HepG2 (cell line): Measurements from ENCODE around the gene DDX54. TPM values are rescaled to one million over a fixed set of nuclear protein-coding genes. Genes with fewer than 3 reads are reported as not detected.
A peak's percentile ranks its signal among the peaks of the same experiment; 100 is the strongest.

Experiments
- CC2D1A ChIP-seq: sonication (generic); formaldehyde crosslinking; IDR thresholded peaks from 2 replicates; pipeline ENCODE4 v1.8.1; 2023; ENCODE audit warnings: mild to moderate bottlenecking, missing genetic modification reagents
- CREBL2 ChIP-seq: sonication (generic); formaldehyde crosslinking; IDR thresholded peaks from 2 replicates; pipeline ENCODE4 v1.8.1; 2023; ENCODE audit warnings: missing genetic modification reagents, mild to moderate bottlenecking, borderline replicate concordance
- HDAC6 ChIP-seq: fragments of 200-600 bp; sonication (generic); IDR thresholded peaks from 2 replicates; pipeline ENCODE4 v1.7.0; 2017; ENCODE audit warnings: mild to moderate bottlenecking, antibody characterized with exemption, low read length, low read depth
- IKZF5 ChIP-seq: IDR thresholded peaks from 2 replicates; pipeline ENCODE4 v1.6.1; 2018; ENCODE audit warnings: missing genetic modification reagents, mild to moderate bottlenecking, missing compliant biosample characterization
- ISX ChIP-seq: sonication (generic); formaldehyde crosslinking; conservative IDR thresholded peaks from 2 replicates; pipeline ENCODE4 v1.5.0; 2020; ENCODE audit warnings: missing genetic modification reagents
- KAT7 ChIP-seq: IDR thresholded peaks from 2 replicates; pipeline ENCODE4 v1.6.1; 2018; ENCODE audit warnings: borderline replicate concordance, missing compliant biosample characterization
- KMT2A ChIP-seq: sonication (generic); formaldehyde crosslinking; IDR thresholded peaks from 2 replicates; pipeline ENCODE4 v1.4.0; 2020; ENCODE audit warnings: missing genetic modification reagents
- MIER2 ChIP-seq: IDR thresholded peaks from 2 replicates; pipeline ENCODE4 v1.6.1; 2016; ENCODE audit warnings: missing biosample characterization, missing genetic modification reagents
- MIXL1 ChIP-seq: IDR thresholded peaks from 2 replicates; pipeline ENCODE4 v1.6.1; 2016
- NFKB2 ChIP-seq: sonication (generic); formaldehyde crosslinking; IDR thresholded peaks from 2 replicates; pipeline ENCODE4 v1.4.0; 2020; ENCODE audit warnings: missing genetic modification reagents, borderline replicate concordance
- SKIL ChIP-seq: sonication (generic); formaldehyde crosslinking; IDR thresholded peaks from 2 replicates; pipeline ENCODE4 v1.8.0; 2022; ENCODE audit warnings: missing genetic modification reagents, mild to moderate bottlenecking, moderate library complexity, borderline replicate concordance
- TCF7 ChIP-seq: sonication (generic); IDR thresholded peaks from 2 replicates; pipeline ENCODE4 v1.6.1; 2016; ENCODE audit warnings: antibody characterized with exemption, low read depth
- THAP7 ChIP-seq: sonication (generic); formaldehyde crosslinking; IDR thresholded peaks from 2 replicates; pipeline ENCODE4 v1.8.1; 2023; ENCODE audit warnings: mild to moderate bottlenecking, missing genetic modification reagents
- XBP1 ChIP-seq: sonication (generic); formaldehyde crosslinking; IDR thresholded peaks from 2 replicates; pipeline ENCODE4 v1.5.0; 2020; ENCODE audit warnings: missing genetic modification reagents
- ZBTB7A ChIP-seq: sonication (generic); formaldehyde crosslinking; IDR thresholded peaks from 2 replicates; pipeline ENCODE4 v1.8.0; 2022; ENCODE audit warnings: mild to moderate bottlenecking, missing genetic modification reagents
- ZGPAT ChIP-seq: IDR thresholded peaks from 2 replicates; pipeline ENCODE4 v1.6.1; 2016; ENCODE audit warnings: mild to moderate bottlenecking
- ZMAT3 ChIP-seq: sonication (generic); formaldehyde crosslinking; conservative IDR thresholded peaks from 2 replicates; pipeline ENCODE4 v1.7.0; 2021; ENCODE audit warnings: missing genetic modification reagents
- ZNF414 ChIP-seq: sonication (generic); formaldehyde crosslinking; IDR thresholded peaks from 2 replicates; pipeline ENCODE4 v1.5.0; 2020; ENCODE audit warnings: missing genetic modification reagents
- ZNF564 ChIP-seq: sonication (generic); formaldehyde crosslinking; IDR thresholded peaks from 2 replicates; pipeline ENCODE4 v1.8.1; 2023; ENCODE audit warnings: mild to moderate bottlenecking, missing genetic modification reagents
- ZNF629 ChIP-seq: sonication (generic); formaldehyde crosslinking; conservative IDR thresholded peaks from 2 replicates; pipeline ENCODE4 v1.5.0; 2020; ENCODE audit warnings: missing genetic modification reagents
- ZNF678 ChIP-seq: sonication (generic); formaldehyde crosslinking; IDR thresholded peaks from 2 replicates; pipeline ENCODE4 v1.4.0; 2020; ENCODE audit warnings: mild to moderate bottlenecking, missing genetic modification reagents
- ZNF776 ChIP-seq: sonication (generic); formaldehyde crosslinking; IDR thresholded peaks from 2 replicates; pipeline ENCODE4 v1.4.0; 2020; ENCODE audit warnings: mild to moderate bottlenecking, missing genetic modification reagents
- ZNF839 ChIP-seq: sonication (generic); formaldehyde crosslinking; IDR thresholded peaks from 2 replicates; pipeline ENCODE4 v1.4.0; 2020; ENCODE audit warnings: missing genetic modification reagents, mild to moderate bottlenecking, borderline replicate concordance
- ZNF891 ChIP-seq: sonication (generic); formaldehyde crosslinking; IDR thresholded peaks from 2 replicates; pipeline ENCODE4 v1.5.0; 2020; ENCODE audit warnings: mild to moderate bottlenecking, missing genetic modification reagents
- polyA plus RNA-seq, 8 experiments: library from polyadenylated mRNA; depleted of rRNA in 3 of 8; stranded (reverse) in 7 of 8; unstranded in 1 of 8; fragments of >200 nt; fragmentation: Illumina TruSeq in 4 of 8; extraction: Trizol in 4 of 8; gene quantifications; 2 replicates each; pipeline versions ENCODE4 v1.2.1 to v1.2.3, GENCODE V29; 2011 to 2016; ENCODE audit warnings: low read depth in 4 of 8, missing spikeins in 1 of 8, mixed read lengths in 1 of 8; ENCODE audit not compliant: insufficient read depth in 1 of 8
- total RNA-seq, 5 experiments: library from RNA; depleted of rRNA; stranded (reverse); fragments of >200 nt; fragmentation: Illumina TruSeq; extraction: Trizol; gene quantifications; 2 replicates each; pipeline ENCODE4 v1.2.3, GENCODE V29; 2016; ENCODE audit warnings: low read depth in 1 of 5

Gene DDX54
- total and polyA plus RNA-seq, 2 of the 13 experiments (the other 11 are each of a cell fraction or from before 2014, with no cell fraction given): 59.7 to 61.1 TPM

GRCh38 chr12:113185180-113186032, at the start of gene DDX54, which contains the start of gene RITA1 (continued):
- TF ChIP-seq ZNF564 (CRISPR knock-in tag) (peak; percentile 74), ZNF678 (CRISPR knock-in tag) (peak; percentile 51; the same call in 1 of the 2 replicates), SKIL (CRISPR knock-in tag) (peak; percentile 57; the same call in 1 of the 2 replicates), ZNF839 (peak; percentile 87; the same call in 1 of the 2 replicates), TCF7 (no peak), ISX (CRISPR knock-in tag) (peak; percentile 76), MIER2 (no peak), CC2D1A (CRISPR knock-in tag) (no peak), ZNF776 (peak; percentile 84; the same call in 1 of the 2 replicates), KMT2A (CRISPR knock-in tag) (peak; percentile 67; the same call in 1 of the 2 replicates), CREBL2 (peak; percentile 27; the same call in 1 of the 2 replicates), ZGPAT (peak; percentile 90), KAT7 (CRISPR knock-in tag) (no peak; the same call in 1 of the 2 replicates), MIXL1 (CRISPR knock-in tag) (no peak), ZMAT3 (peak; percentile 23; the same call in 1 of the 2 replicates), THAP7 (CRISPR knock-in tag) (no peak), IKZF5 (peak; percentile 73), XBP1 (CRISPR knock-in tag) (no peak), HDAC6 (no peak), ZBTB7A (CRISPR knock-in tag) (peak; percentile 88), ZNF414 (no peak; the same call in none of the 2 replicates), ZNF891 (peak; percentile 84), NFKB2 (CRISPR knock-in tag) (peak; percentile 69; the same call in 1 of the 2 replicates), ZNF629 (CRISPR knock-in tag) (peak; percentile 67; the same call in 1 of the 2 replicates)
